Stimulated activated CD8-positive, alpha-beta memory T cell treated with anti-CD3 and anti-CD28 coated beads, Interleukin-12 subunit alpha, Interleukin-12 subunit beta, amount 100 ng/mL, for 24 hours (primary cell): ENCODE results near the gene LURAP1L.

Experiments used
- DNase-seq: peaks from one replicate; pipeline ENCODE4 v3.0.0-alpha.2; 2020; ENCODE audit errors: extremely low read depth

Gene LURAP1L

GRCh38 chr9:12813533-12813932 lies 38.7 kb downstream of the LURAP1L start:
- DNase-seq: no peak

GRCh38 chr9:12813960-12814876 lies 39.4 kb downstream of the LURAP1L start:
- DNase-seq: no peak

- DNase-seq: no peak
Observed at GRCh38 chr9:12814877-12815237, 40.0 kb downstream of the LURAP1L start.

GRCh38 chr9:12815888-12816287 lies 41.1 kb downstream of the LURAP1L start:
- no peak for DNase-seq

- no peak for DNase-seq
Observed at GRCh38 chr9:12816656-12817101, 41.9 kb downstream of the LURAP1L start.

- no peak for DNase-seq
Observed at GRCh38 chr9:12817702-12818101, 42.9 kb downstream of the LURAP1L start.

- DNase-seq: no peak
Observed at GRCh38 chr9:12818431-12819000, 43.7 kb downstream of the LURAP1L start.

GRCh38 chr9:12819436-12820185 lies 44.8 kb downstream of the LURAP1L start:
- no peak for DNase-seq

GRCh38 chr9:12822111-12822510 lies 47.3 kb downstream of the LURAP1L start:
- no peak for DNase-seq

GRCh38 chr9:12826924-12827565 lies 52.2 kb downstream of the LURAP1L start:
- DNase-seq: no peak

GRCh38 chr9:12833701-12834100 lies 58.9 kb downstream of the LURAP1L start:
- DNase-seq: no peak

GRCh38 chr9:12838546-12838945 lies 63.7 kb downstream of the LURAP1L start:
- DNase-seq: no peak

GRCh38 chr9:12843735-12844134 lies 68.9 kb downstream of the LURAP1L start:
- DNase-seq: no peak

GRCh38 chr9:12846035-12846434 lies 71.2 kb downstream of the LURAP1L start:
- no peak for DNase-seq

GRCh38 chr9:12847561-12847960 lies 72.7 kb downstream of the LURAP1L start:
- no peak for DNase-seq

GRCh38 chr9:12849486-12850003 lies 74.7 kb downstream of the LURAP1L start:
- DNase-seq: no peak

GRCh38 chr9:12851341-12852090 lies 76.7 kb downstream of the LURAP1L start:
- no peak for DNase-seq

- DNase-seq: no peak
Observed at GRCh38 chr9:12853051-12853450, 78.2 kb downstream of the LURAP1L start.

GRCh38 chr9:12854221-12854620 lies 79.4 kb downstream of the LURAP1L start:
- no peak for DNase-seq

GRCh38 chr9:12855066-12855465 lies 80.2 kb downstream of the LURAP1L start:
- DNase-seq: no peak

GRCh38 chr9:12856603-12857002 lies 81.8 kb downstream of the LURAP1L start:
- DNase-seq: no peak
